Endothelial cell of umbilical vein (primary cell): ENCODE measurements around the gene ABL1. TPM values are rescaled to one million over a fixed set of nuclear protein-coding genes. Genes with fewer than 3 reads are reported as not detected.

Source experiments
- BruUV-seq: library from RNA; stranded (reverse); fragments of 400-500 nt; replicated peaks from 2 replicates; lab custom pipeline; 2021; lab: Mats Ljungman, UMichigan
- CTCF ChIA-PET: fragments of 300-600, 350-600 bp; sonication (Branson Sonifier 250); formaldehyde crosslinking; loops from one replicate; lab custom pipeline; 2021; ENCODE audit warnings: antibody characterized with exemption, inconsistent platforms; lab: Charles Lee
- POLR2A ChIA-PET: fragments of 300-600, 350-600 bp; sonication (Branson Sonifier 250); formaldehyde crosslinking; loops from one replicate; lab custom pipeline; 2021; ENCODE audit warnings: antibody characterized with exemption, inconsistent platforms; lab: Charles Lee
- DNase-seq: peaks from one replicate; pipeline ENCODE4 v3.0.0-alpha.2; 2011; ENCODE audit warnings: low read depth, low spot score
- FAIRE-seq: peaks from 2 replicates; lab custom pipeline; 2011; peaks lifted over from hg19 to GRCh38; lab: Jason Lieb, UNC
- H2AFZ ChIP-seq: 2 replicates; pipeline ENCODE4 v1.6.0; 2012; ENCODE audit warnings: low read depth, low read length, control low read depth, inconsistent platforms
- H3K27ac ChIP-seq: 2 replicates; pipeline ENCODE4 v1.5.1; 2011; ENCODE audit warnings: low read depth, mild to moderate bottlenecking, control low read depth, low read length, moderate library complexity; ENCODE audit not compliant: insufficient read depth
- H3K27me3 ChIP-seq, 2 experiments: 2 replicates each; pipeline versions ENCODE4 v1.6.0 to v1.6.1; 2011; ENCODE audit warnings: low read length in 2 of 2, mixed read lengths in 1 of 2; ENCODE audit not compliant: control insufficient read depth in 2 of 2, insufficient read depth in 2 of 2
- H3K36me3 ChIP-seq, 2 experiments: 2 replicates in 1 of 2; 3 replicates in 1 of 2; pipeline ENCODE4 v1.5.1; 2011; ENCODE audit warnings: low read length in 2 of 2, mild to moderate bottlenecking in 1 of 2, moderate library complexity in 1 of 2; ENCODE audit not compliant: control insufficient read depth in 2 of 2, insufficient read depth in 2 of 2; ENCODE audit errors: extremely low read depth in 1 of 2
- H3K4me1 ChIP-seq: 3 replicates; pipeline ENCODE4 v1.5.1; 2011; ENCODE audit warnings: mild to moderate bottlenecking, low read length; ENCODE audit not compliant: control insufficient read depth, insufficient read depth; ENCODE audit errors: extremely low read depth
- H3K4me2 ChIP-seq: 2 replicates; pipeline ENCODE4 v1.6.1; 2011; ENCODE audit warnings: low read length, control low read depth, mixed read lengths; ENCODE audit not compliant: insufficient read depth
- H3K4me3 ChIP-seq, 3 experiments: fragments of 200-600 bp in 1 of 3; sonication (generic), shearing (Covaris generic) in 1 of 3; replicated peaks in 1 of 3; 2 replicates each; pipeline ENCODE4 v1.5.1; 2011 to 2016; ENCODE audit warnings: control low read depth in 3 of 3, low read length in 3 of 3, mild to moderate bottlenecking in 2 of 3, inconsistent platforms in 1 of 3, low read depth in 1 of 3, moderate library complexity in 1 of 3; ENCODE audit not compliant: insufficient read depth in 1 of 3
- H3K79me2 ChIP-seq: 2 replicates; pipeline ENCODE4 v1.6.0; 2012; ENCODE audit warnings: low read length, inconsistent platforms; ENCODE audit not compliant: control insufficient read depth, insufficient read depth
- H3K9ac ChIP-seq: replicated peaks from 2 replicates; pipeline ENCODE3; 2011; ENCODE audit warnings: low read length, control low read depth; ENCODE audit not compliant: insufficient read depth; ENCODE audit errors: extremely low read depth
- H3K9me1 ChIP-seq: replicated peaks from 3 replicates; pipeline ENCODE4 v1.6.0; 2011; ENCODE audit warnings: mild to moderate bottlenecking, low read length; ENCODE audit not compliant: control insufficient read depth, insufficient read depth; ENCODE audit errors: extremely low read depth
- H3K9me3 ChIP-seq: replicated peaks from 2 replicates; pipeline ENCODE4 v1.5.1; 2012; ENCODE audit warnings: low read length, inconsistent platforms; ENCODE audit not compliant: control insufficient read depth, insufficient read depth
- H4K20me1 ChIP-seq: replicated peaks from 2 replicates; pipeline ENCODE3; 2011; ENCODE audit warnings: mild to moderate bottlenecking, low read length; ENCODE audit not compliant: control insufficient read depth, insufficient read depth; ENCODE audit errors: extremely low read depth
- CTCF ChIP-seq, 2 donors: IDR thresholded peaks; 1 replicate in 1 of 2; 2 replicates in 1 of 2; pipeline ENCODE4 v1.5.1; 2011; ENCODE audit warnings: low read length in 2 of 2, mild to moderate bottlenecking in 2 of 2, moderate library complexity in 2 of 2, control low read depth in 1 of 2, inconsistent platforms in 1 of 2, low read depth in 1 of 2; ENCODE audit not compliant: insufficient read depth in 1 of 2; ENCODE audit errors: extremely low read depth in 1 of 2
- EZH2 ChIP-seq: IDR thresholded peaks from 2 replicates; pipeline ENCODE4 v1.6.1; 2012; ENCODE audit warnings: borderline replicate concordance, low read depth, mild to moderate bottlenecking, moderate library complexity, low read length, inconsistent platforms; ENCODE audit not compliant: severe bottlenecking
- FOS ChIP-seq: IDR thresholded peaks from 2 replicates; pipeline ENCODE4 v1.6.1; 2011; ENCODE audit warnings: mild to moderate bottlenecking, low read length, moderate library complexity, borderline replicate concordance; ENCODE audit not compliant: insufficient read depth
- GATA2 ChIP-seq: IDR thresholded peaks from 2 replicates; pipeline ENCODE4 v1.7.0; 2011; ENCODE audit warnings: low read depth, mild to moderate bottlenecking, moderate library complexity, mixed read lengths, low read length; ENCODE audit not compliant: insufficient read length, insufficient read depth
- JUN ChIP-seq: IDR thresholded peaks from 2 replicates; pipeline ENCODE4 v1.6.1; 2011; ENCODE audit warnings: borderline replicate concordance, low read depth; ENCODE audit not compliant: insufficient read length, insufficient read depth
- MAX ChIP-seq: IDR thresholded peaks from 2 replicates; pipeline ENCODE4 v1.6.1; 2011; ENCODE audit not compliant: insufficient read depth, insufficient read length
- MYC ChIP-seq: IDR thresholded peaks from one replicate; pipeline ENCODE4 v1.6.1; 2011; ENCODE audit warnings: mild to moderate bottlenecking, low read depth, low read length
- POLR2A ChIP-seq: IDR thresholded peaks from 2 replicates; pipeline ENCODE4 v1.6.1; 2012; ENCODE audit warnings: low read depth, mild to moderate bottlenecking, control low read depth, low read length
- POLR2AphosphoS5 ChIP-seq: IDR thresholded peaks from 2 replicates; pipeline ENCODE4 v1.6.1; 2012; ENCODE audit warnings: low read depth, mild to moderate bottlenecking, control low read depth, low read length, moderate library complexity; ENCODE audit not compliant: insufficient read depth
- dilution Hi-C: fragments of 300-500 bp; cut with MboI; formaldehyde crosslinking; loops from one replicate; pipeline ENCODE4 v1.15.0; 2019; ENCODE audit warnings: low sequenced_read_pairs; ENCODE audit not compliant: extremely low pct_ligation_motif_present
- intact Hi-C: fragments of 100-400 bp; cut with micrococcal nuclease; formaldehyde crosslinking; loops from one replicate; pipeline ENCODE4 v1.10.0; 2022
- polyA plus RNA-seq, 4 experiments: library from polyadenylated mRNA; depleted of rRNA in 3 of 4; stranded (reverse) in 3 of 4; unstranded in 1 of 4; fragments of >200 nt; gene quantifications; 2 replicates each; pipeline versions ENCODE4 v1.2.1 to v1.2.3, GENCODE V29; 2011 to 2012; ENCODE audit warnings: missing spikeins in 1 of 4
- total RNA-seq: library from RNA; stranded (reverse); gene quantifications from 2 replicates; pipeline ENCODE4 v1.2.3, GENCODE V29; 2021

ABL1 gene
- total and polyA plus RNA-seq, 2 donors (not counting 3 experiments of a cell fraction or from before 2014, with no cell fraction given): 32.1 to 87.1 TPM

- Histone ChIP-seq H3K79me2 (no peaks in the 10 kb centered on the region), H3K9me1 (no peaks in the 10 kb centered on the region), H3K36me3 (no peaks in the 10 kb centered on the region), H3K27ac (no peak overlapping the region), H4K20me1 (no peaks in the 10 kb centered on the region), H3K9me3 (no peaks in the 10 kb centered on the region), H3K4me3 (no peak overlapping the region), H2AFZ (no peak overlapping the region), H3K9ac (no peak overlapping the region), H3K4me1 (no peaks in the 10 kb centered on the region), H3K27me3 (peaks cover 0 to 4% of the 10 kb centered on the region in 2 experiments), H3K4me2 (no peak overlapping the region)
- FAIRE-seq: no peak
- POLR2A ChIA-PET: no interaction called here
- TF ChIP-seq GATA2 (no peak), POLR2AphosphoS5 (no peak), MYC (no peak), POLR2A (no peak), MAX (no peak), FOS (no peak), JUN (no peak), EZH2 (no peak), CTCF (IDR thresholded peaks at IDR 0.05; ENCODE audit: extremely low read depth in 1 of 2, insufficient read depth in 1 of 2, low read depth in 1 of 2, low read length in 2 of 2) (no peak)
- BruUV-seq: no TSS peak
- CTCF ChIA-PET: interaction anchor here (0.8 to 1.5 kb wide), 4 partner anchors 12 to 129 kb away, joined by 3 to 4 read pairs (median 3); no protein-coding TSS in a partner anchor
- no peak for DNase-seq
- intact Hi-C loops: no loop called here
- dilution Hi-C loops: no loop called here
Observed at GRCh38 chr9:130917168-130917960, 82.3 kb downstream of the ABL1 start.
